Stimulated activated CD4-positive, alpha-beta T cell treated with anti-CD3 and anti-CD28 coated beads, TNF-alpha, amount 100 ng/mL, for 4 hours (primary cell): ENCODE measurements around the gene TMEM203.

Experiments used
- DNase-seq, 3 experiments: peaks; one replicate each; pipeline ENCODE4 v3.0.0-alpha.2; 2020; ENCODE audit warnings: low read depth in 3 of 3

The TMEM203 gene

DNA sequence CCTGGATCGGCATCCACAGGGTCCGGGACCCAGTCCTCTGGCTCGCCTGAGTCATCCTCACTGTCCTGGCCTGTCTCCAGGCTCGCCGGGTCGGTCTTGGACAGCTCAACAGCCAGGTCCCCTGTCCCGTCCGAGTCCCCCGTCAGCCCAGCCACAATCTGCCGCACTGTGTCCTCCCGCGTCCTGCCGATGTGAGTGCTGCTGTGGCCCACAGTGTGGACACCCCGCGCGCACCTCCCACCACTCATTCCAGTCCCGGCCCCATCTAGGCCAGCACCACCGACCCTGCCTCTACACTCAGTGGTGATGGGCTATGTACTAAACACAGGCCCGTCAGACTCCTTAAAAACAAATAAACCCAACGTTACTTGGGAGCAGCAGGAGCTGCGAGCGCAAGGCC, 23.8 kb downstream of the TMEM203 start:
- no peak for DNase-seq

DNA sequence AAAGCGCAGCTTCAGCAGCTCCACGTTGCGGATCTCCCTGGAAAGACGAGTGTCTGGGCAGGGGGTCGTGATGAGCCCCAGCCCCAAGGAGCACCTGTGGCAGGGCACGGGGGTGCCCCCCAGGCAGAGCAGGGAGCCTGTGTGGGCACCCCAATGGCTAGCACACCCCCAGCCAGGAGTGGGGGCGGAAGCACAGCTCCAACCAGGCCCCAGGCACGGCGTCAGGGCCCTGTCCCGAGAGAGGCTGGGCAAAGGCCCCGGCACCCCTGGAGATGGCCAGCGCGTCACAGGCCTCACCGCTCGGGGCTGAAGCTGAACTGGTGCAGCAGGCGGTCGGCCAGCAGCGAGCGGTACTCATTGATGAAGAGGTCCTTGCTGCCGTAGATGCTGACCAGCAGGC, 25.0 kb downstream of the TMEM203 start:
- DNase-seq: no peak

DNA sequence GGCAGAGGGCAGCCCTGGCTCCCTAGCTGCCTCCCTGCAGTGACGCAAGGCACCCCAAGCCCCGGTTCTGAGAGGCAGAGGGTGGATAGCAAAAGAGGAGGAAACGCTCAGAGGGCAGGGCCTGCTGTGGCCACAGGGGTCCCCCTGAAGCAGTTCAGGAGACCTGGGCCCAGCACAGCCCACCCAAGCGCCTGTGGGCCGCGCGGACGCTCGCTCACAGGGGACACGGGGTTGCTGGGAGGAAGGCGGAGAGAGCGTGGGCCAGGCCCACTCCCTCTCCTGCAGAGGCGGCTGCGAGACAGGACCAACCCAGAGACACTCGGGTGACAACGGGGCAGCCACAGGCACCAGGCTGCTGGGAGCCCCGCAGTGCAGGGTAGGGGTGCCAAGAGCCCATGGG, 25.7 kb downstream of the TMEM203 start:
- DNase-seq: no peak

DNA sequence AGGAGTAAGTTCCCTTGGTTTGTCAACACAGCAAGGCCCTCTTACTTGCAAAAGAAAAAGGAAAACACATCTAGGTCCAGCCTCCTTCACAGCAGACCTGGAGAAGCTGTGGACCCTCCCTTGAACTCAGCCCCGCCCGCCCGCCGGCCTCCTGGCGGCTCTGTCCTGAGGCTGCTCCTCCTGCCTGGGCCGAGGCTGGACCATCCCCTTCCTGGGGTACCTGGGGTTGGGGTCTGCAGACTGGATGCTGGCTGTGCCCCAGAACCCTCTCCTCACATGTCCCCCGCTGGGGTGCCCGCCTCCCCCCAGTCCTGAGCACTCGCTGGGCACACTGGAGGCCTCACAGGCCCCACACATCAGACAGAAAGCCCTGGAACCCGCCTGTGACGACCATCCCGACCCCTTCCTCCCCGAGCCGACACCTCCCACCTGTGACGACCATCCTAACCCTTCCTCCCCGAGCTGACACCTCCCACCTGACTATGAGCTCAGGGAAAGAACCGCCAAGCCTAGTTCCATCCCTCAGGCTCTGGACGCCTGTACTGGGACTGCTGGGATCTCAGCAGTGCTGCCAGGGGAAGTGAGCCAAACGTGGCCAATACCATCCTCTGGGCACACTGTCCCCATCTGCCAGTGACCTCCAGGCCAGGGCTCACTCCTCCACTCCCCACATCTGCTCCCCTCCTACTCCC, 26.4 kb downstream of the TMEM203 start:
- DNase-seq: no peak

DNA sequence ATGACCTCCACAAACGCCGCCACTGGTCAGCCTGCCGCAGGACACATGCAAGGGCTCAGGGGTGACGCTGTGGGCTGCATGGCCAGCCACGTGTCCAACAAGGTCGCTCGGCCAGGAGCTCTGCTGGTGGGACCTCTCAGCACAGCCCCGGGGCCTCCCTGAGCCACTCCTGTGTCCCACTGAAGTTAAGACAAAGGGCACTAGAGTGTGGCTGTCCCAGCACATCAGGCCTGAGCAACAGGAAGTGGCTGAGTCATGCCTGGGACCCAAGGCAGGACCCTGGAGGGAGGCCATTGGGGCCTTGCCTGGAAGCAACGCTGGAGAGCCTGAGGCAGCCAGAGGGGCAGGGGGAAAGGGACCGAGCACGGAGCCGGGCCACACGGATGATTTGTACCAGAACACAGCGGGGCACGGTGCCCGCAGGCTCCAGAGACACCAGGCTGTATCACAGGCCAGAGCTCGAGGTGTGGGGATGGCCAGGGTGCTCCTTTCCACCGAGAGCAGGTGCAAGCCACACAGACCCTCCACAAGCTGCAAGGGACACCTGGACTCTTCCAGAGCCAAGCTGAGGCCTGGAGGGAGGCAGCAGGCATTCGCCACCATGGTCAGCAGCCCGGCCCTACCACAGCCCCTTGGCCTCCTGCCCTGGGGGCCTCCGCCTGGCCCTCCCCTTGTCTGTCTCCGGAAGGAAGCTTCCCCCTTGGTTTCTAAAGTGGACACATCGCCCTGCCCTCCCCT, 27.1 kb downstream of the TMEM203 start:
- DNase-seq: no peak

DNA sequence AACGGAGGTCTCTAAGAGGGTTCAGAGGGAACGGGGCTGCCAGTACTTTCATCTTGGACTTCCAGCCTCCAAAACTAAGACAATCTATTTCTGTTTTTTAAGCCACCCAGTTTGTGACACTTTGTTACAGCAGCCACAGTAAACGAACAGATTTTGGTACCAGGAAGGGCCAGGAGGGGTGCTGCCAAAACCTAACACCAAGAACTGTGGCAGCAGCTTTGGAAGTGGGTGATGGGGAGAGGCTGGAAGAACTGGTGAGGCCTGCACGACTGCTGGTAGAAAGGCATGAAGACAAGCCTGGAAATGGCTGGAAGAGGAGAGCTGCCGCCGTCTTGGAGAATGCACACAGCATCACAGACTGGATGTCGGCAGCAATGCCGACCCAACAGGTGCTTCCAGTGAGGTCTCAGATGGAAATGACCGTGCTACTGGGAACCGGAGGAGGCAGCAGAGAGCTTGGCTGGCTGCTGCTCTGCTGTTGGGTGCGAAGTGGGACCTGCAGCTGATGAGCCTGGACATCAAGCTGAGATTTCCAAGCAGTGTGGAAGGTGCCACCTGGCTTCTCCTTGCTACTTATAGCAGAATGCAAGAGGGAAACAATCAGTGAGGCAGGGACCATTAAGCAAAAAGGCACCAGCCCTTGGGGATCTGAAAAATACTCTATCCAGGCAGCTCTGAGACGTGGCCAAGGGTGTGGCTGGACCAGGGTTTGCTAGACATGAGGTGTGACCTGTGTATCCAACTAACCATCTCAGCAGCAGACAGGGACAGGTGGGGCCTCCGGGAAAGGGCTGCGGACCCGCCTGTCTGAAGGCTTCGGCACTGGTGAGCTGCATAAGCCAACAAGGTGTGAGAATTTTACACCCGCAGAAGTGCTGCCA, 28.9 kb downstream of the TMEM203 start:
- no peak for DNase-seq

DNA sequence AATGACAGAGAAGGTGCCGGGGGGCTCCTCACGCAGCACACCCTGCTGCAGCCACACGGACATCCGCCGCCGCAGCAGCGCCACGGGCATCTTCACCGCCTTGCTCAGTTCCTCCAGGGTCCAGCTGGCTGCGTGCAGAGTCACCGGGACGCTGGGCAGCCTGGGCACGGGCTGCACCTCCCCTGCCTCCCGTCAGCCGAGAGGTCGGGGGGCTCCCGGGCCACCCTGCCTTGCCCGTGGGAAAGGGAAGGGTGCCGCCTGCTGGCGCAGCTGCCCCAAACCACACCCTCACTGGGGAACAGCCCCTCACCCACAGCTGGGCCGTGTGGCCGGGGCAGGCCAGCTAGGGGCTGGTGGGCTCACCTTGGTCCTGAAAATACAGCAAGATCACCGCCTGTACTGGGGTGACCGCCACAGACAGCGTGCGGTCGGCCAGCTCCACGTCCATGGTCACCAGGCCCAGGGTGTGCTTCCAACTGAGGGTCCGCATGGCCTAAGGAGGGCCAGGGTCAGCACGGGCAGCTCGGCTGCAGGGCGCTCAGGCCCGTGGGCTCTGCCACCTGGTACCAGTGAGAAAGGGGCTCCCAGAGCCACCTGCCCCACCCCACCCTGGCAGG, 30.0 kb downstream of the TMEM203 start:
- no peak for DNase-seq

DNA sequence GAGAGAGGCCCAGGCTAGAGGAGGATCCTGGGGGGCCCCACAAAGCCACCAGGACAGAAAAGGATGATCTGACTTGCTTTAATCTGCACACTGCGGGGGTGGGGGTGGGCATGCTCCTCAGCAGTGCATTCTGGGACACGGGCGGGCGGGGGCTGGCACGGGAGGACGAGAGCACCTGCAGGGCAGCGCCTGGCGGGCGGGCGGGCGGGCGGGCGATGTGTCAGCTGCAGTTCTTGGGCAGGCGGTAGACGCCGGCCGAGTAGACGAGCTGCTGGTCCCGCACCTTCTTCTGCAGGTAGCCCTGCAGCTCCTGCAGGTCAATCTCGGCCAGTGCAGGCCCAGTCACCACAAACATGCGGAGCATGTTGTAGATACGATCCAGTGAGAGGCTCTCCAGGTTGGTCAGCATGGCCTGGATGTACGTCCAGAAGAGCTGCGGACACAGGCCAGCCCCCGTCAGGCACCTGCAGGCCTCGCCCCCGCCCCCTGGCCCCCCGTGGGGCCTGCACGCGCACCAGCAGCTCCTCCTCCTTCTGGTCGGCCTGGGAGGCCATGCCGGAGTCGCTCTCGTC, 30.6 kb downstream of the TMEM203 start:
- no peak for DNase-seq

DNA sequence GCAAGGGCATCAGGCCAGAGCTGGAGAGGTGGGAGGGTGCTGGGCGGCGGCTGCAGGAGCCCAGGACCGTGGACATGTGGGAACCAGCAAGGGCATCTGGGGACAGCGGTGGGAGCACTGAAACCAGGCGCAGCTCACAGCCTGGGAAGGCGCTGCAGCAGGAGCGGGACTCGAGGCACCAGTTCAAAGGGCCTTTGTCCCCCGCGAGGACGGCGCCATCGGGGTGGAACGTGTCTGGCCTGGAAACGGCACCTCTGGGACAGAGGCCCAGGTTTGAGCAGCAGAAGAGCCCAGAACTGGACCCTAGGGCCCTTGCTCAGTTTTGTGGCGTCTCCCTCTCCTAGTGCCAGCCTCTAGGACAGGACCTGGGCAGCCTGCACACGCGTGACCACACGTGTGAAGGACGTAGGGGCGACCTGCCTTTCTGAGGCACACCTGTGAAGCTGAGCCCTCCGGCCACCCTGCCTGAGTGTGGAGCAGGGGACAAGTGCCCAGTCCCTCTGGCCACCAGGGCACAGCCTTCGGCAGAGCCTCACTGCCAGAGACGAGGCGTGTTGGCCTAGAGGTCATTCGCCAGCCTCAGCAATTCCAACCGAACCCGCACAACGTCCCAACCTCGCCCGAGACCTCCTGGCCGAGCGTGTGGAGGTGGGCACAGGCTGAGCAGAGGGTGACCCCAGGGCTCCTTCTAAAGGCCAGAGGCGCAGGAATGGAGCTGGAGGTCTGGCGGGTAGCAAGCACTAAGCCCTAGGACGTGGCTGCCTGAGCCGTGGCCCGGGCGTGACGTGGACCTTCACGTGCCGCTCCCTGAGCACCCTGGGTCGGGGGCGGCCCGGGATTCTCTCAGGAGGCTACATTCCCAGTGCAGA, 31.4 kb downstream of the TMEM203 start:
- DNase-seq: no peak

DNA sequence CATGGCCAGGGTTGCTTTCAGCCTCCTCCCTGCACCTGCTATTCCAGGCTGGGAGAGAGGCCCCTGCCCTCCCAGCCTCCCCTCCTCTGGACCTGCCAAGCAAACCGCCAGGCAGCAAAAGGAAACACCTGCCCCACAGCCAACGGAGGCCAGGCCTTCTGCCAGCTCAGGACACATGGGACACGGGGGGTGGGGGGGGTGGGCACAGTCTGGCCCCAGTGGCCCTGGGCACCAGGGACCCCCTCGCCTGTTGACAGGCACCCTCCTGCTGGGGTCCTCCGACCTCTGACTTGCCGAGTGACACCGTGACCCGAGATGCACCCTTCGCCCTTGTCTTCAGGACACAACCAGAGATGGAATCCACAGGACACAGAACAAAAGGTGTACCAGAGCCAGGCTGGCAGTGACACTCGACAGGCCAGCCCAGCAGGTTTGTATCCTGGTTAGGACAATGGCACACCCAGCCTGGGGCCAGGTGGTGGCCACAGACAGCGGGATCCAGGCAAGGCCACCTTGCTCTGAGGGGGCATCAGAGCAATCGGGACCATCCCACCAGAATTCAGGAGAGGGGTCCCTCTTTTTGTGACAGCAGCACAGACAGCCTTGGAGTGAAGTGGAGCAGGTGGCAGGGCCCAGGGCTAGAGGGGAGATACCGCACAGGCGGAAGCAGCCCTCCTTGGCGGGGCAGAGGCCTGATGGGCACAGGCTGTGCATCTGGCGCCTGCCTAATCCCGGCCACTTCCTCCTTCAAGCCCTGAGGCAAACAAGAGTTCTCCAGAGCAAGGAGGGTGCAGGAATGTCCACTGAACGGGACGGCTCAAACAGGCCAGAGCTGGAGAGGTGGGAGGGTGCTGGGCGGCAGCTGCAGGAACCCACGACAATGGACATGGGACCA, 32.3 kb downstream of the TMEM203 start:
- DNase-seq: no peak

DNA sequence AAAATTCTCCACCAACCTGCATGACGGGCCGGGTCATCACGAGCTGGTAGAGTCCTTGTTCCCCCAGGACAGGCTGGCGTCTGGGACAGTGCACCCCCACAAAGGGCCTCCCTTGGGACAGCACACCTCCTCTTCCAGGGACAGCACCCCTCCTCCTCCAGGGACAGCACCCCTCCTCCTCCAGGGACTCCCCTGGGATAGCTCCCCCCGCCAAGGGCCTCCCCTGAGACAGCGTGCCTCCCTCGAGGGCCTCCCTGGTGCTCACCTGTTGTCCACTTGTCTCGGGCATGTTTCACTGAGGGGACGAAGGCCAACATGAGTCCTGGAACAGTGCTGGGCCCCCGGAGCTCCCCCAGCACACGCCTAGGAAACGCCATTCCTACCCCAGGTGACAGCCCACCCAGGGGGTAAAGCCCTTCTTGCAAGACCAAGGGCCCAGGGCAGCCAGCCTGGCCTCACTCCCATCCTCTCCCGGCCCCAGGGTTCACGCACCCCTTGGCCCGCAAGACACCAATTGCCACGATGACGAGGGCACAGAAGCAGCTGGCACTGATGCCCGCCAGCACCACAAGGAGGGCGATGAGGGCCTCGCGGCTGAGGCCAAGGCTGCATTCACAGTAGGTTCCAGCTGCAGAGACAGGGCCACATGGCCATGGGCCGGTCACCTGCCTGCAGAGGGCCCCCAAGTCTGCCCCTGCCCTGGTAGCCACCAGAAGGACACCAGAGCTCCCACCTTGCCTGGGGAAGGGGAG, 34.1 kb downstream of the TMEM203 start:
- no peak for DNase-seq

DNA sequence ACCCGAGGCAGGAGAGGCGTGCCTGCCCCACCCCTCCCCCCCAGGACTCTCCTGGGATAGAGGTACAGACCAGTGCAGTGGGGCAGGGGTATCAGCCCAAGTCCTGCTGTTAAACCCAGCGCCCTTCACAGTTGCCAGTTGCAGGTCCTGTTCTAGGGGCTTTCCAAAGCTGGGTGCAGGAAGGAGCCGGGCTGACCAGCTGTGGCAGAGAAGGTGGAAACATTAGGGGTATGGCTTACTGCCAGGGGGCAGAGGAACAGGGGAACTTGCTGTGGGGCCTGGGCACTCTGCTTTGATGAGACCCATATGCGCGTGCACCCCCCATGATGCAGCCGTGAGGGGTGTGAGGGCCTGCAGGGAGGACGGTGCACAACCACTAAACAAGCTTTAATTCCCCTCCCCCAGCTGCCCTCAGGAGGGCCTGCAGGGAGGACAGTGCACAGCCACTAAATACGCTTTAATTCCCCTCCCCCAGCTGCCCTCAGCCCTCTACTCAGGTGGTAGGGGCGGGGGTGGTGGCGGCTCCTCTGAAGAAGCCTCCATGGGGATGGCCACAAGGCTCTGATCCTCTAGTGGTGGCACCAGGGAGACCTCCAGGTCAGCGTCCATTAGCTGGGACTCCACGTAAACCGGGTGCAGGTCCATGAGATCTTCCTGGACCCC, 34.8 kb downstream of the TMEM203 start:
- DNase-seq: no peak

DNA sequence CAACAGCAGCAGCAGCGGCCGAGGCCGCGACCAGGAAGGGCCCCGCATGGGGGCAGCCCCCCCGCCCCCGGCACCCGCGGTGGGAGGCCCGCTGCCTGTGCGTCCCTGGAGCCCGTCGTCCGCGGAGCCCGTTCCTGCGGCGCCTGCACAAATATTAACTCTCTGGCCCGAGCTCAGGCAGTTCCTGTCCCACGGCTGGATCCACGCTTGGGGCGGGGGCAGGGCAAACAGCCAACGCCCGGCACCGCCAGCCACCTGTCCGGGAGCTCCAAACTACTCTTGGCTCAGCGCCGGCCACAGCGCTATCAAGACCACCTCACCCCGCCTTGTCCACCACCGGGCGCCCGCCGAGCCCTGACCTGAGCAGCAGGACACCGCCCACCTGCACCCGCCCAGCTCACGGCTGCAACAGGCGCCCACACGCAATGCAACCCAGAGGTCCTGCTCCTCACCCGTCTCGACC, 35.5 kb downstream of the TMEM203 start, which contains the start of gene LRRC26:
Gene LRRC26, minus strand, starts transcription at position 156 of the 463 bp plus-strand sequence. Its CDS starts 108 bp downstream, at position 48.
- DNase-seq: no peak

DNA sequence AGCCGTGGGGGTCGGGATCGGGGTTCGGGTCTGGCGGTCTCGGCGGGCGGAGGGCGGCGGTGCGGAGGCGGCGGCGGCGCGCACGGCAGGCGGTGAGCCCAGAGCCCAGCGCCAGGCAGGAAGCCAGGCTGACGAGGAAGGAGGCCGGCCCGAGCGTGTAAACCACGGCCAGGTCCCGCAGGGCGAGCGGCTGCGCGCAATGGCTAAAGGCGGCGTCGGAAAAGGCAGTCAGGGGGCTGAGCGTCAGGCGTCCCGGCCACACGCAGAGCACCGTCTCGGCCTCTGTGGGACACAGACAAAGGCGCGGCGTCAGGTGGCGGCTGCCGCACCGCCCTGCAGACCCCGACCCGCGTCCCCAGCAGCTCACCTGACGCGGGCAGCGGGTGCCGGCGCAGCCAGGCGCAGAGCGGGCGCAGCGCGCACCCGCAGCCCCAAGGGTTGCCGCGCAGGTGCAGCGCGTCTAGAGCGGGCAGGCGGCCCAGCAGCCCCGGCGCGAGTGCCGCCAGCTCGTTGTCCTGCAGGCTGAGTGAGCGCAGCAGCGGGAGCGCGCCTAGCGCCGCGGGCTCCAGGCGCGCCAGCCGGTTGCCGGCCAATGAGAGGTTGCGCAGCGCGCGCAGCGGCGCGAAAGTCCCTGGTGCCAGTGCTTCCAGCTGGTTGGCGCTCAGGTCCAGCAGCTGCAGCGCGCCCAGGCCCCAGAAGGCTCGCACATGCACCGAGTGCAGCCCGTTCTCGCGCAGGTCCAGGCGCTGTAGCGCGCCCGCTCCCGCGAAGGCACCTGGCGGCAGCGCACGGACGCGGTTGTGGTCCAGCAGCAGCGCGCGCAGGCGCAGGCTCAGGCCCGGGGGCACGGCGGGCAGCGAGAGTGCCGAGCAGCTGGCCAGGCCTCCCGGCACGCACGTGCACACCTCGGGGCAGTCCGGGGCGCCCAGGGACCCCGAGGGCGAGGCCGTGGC, 36.3 kb downstream of the TMEM203 start:
- no peak for DNase-seq

DNA sequence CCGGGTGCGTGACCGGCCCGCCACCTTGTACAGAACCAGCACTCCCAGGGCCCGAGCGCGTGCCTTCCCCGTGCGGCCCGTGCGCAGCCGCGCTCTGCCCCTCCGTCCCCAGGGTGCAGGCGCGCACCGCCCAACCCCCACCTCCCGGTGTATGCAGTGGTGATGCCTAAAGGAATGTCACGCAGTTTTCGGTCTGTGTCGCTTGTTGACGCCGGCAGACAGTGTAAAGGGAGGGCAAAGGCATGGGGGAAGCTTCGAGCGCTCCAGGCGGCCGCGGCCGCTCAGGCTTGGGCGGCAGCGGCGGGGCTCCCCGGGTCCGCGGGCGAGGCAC, 36.9 kb downstream of the TMEM203 start:
- no peak for DNase-seq

DNA sequence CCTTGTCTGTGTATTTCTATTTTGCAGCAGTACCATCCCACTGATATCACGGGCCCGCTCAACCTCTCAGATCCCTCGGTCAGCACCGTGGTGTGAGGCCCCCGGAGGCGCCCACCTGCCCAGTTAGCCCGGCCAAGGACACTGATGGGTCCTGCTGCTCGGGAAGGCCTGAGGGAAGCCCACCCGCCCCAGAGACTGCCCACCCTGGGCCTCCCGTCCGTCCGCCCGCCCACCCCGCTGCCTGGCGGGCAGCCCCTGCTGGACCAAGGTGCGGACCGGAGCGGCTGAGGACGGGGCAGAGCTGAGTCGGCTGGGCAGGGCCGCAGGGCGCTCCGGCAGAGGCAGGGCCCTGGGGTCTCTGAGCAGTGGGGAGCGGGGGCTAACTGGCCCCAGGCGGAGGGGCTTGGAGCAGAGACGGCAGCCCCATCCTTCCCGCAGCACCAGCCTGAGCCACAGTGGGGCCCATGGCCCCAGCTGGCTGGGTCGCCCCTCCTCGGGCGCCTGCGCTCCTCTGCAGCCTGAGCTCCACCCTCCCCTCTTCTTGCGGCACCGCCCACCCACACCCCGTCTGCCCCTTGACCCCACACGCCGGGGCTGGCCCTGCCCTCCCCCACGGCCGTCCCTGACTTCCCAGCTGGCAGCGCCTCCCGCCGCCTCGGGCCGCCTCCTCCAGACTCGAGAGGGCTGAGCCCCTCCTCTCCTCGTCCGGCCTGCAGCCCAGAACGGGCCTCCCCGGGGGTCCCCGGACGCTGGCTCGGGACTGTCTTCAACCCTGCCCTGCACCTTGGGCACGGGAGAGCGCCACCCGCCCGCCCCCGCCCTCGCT, 37.5 kb downstream of the TMEM203 start:
- DNase-seq: no peak
